ENCODE measurements around the gene HCN2.
"Not testable (repeated sequence)": the region's sequence is repeated elsewhere in the genome, so short reads cannot be mapped to it uniquely, and the experiment has no call there.

Gene HCN2

GRCh38 chr19:622666-623065 lies 33.0 kb downstream of the HCN2 start:
- no peak for DNase-seq

GRCh38 chr19:623175-623916 lies 33.7 kb downstream of the HCN2 start:
- DNase-seq, result no peak

GRCh38 chr19:623974-624373 lies 34.3 kb downstream of the HCN2 start:
- DNase-seq, result no peak

DNA sequence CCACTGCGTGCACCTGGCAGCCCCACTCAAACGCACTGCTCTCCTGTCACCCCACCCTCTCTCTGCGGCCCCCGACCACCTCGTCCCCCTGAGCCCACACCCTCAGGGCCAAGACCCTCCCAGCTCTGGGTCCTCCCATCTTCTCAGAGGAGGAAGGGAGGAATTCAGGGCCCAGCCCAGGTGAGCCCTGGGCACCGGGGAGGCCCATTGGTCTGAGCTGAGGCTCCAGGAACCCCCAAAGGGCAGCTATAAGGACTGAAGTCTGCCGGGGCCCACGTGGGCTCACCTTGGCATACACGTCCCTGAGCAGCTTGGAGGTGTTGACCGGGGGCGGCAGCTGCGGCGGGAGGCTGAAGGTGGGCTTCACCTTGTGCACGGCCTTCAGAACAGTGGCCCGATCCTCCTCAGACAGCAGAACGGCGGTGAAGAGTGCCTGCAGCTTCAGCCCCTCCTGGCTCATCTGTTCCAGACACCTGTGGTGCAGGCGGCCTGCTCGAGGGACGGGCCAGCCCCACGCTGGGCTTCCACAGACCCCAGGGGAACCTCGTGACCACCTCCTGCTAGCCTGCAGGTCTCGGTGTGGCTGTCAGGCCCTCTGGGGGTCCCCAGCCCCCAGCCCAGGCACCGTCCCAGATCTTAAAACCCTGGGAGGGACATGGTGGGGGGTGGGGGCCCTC lies 34.9 kb downstream of the HCN2 start:
- DNase-seq, result no peak

DNA sequence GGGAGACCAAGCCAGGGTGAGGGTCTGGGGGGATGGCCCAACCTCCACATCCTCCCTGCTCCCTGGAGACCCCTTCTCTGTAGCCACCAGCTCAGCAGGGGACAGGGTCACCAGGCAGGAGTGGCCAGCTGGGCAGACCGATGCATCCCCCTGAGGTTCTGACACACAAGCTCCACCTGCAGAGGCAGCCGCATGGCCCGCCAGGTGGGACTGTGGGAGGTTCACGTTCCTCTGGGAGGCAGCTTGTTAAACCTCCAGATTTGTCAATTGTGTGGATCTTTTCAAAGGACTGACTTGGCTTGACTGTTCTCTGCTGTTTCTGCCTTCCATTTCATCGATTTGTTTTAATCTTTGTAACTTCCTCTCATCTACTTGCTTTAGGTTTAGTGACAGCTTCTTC lies 35.6 kb downstream of the HCN2 start:
- no peak for DNase-seq

GRCh38 chr19:626566-626965 lies 36.9 kb downstream of the HCN2 start:
- not testable (repeated sequence) for DNase-seq

- no peak for DNase-seq
Observed at GRCh38 chr19:628168-628567, 38.5 kb downstream of the HCN2 start.

DNA sequence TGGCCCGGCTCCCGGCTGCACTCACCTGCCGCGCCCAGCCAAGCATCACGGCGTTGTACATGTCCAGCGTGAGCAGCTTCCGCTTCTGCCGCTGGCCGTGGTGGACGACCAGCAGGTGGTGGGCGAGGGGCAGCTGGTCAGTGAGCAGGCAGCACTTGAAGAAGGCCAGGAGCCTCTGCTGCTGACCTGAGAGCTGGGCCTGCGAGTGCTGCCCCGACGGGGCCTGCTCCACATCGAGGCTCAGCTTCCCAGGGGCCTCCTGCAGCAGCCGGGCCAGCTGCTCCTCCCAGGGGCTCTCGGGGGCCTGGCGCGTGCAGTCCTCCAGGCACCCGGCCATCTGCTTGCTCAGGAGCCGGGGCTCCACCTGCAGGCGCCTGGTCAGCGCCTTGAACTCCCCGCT lies 39.8 kb downstream of the HCN2 start:
- DNase-seq, result peak; percentile 66

GRCh38 chr19:629961-630714 lies 40.5 kb downstream of the HCN2 start:
- DNase-seq, result no peak

- peak; percentile 23 for DNase-seq
Observed at GRCh38 chr19:632579-633067, 42.9 kb downstream of the HCN2 start.

DNA sequence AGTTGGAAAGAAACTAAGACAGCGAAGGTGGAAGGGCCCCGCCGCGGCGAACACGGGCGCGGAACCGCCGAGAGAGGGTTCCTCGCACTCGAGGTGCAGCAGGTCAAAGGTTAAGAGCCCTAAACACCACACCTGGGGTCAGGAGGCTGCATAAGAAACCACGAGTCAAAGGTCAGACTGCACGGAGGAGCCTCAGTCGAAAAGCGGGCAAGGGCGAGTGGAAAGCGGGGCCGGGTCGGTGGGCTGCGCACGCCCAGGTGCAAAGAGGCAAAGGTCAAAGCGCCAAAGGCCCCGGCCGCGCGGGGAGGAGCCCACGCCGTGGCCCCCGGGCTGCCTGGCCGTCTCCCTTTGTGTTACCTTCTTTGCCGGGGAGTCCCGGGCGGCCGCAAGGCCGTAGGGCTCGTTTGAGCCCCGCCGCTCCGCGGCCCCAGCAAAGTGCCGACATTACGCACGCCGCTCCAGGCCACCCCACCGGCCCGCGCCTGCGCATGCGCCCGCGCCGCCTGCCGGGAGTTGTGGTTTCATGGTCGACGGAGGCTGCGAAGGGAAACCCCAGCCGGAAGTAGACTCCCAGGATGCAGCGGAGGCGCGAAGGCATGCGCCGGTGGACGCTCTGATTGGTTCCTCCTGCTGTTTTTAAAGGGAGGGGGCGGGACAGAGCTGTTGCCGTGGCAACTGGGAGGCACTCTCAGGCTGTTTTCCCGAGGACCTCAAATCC lies 43.5 kb downstream of the HCN2 start, which contains the start of gene POLRMT:
Gene POLRMT (minus strand): TSS at position 470 of the 718 bp plus-strand sequence. CDS start 25 bp downstream, at position 445.
- DNase-seq, result peak; percentile 95

DNA sequence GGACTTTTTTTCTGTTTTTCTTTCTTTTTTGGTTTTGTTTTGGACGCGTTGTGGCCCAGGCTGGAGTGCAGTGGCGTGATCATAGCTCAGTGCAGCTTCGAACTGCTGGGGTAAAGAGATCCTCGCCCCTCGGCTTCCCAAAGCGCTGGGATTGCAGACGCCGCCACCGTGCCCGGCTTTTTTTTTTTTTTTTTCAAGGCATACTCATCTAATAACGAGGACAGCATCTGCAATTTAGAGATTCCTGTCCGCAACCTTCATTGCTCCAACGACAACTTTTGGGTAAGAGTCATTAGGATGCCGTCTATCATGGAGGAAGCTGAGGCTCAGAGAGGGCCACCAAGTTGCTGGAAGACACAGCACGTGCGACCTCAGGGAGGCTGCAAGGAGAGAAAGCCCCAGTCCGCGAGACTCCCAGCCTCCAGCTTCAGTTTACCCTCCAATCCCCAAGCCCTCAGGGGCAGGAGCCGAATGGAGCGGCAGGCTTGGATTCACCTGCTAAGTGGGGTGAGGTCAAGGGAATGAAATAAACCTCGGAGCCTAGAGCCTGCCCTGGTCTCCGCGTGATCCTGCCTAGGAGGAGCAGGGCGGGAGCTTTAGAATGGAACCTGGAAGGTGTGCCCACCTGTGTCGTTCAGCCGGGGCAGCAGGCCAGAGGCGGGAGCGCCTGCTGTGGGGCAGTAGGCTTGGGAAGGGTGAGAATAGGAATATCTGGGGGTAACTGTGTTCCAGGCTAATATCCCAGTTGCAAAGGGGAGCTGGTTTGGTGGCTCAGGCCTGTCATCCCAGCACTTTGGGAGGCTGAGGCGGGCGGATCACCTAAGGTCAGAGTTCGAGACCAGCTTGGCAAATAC lies 44.3 kb downstream of the HCN2 start:
- no peak for DNase-seq

DNA sequence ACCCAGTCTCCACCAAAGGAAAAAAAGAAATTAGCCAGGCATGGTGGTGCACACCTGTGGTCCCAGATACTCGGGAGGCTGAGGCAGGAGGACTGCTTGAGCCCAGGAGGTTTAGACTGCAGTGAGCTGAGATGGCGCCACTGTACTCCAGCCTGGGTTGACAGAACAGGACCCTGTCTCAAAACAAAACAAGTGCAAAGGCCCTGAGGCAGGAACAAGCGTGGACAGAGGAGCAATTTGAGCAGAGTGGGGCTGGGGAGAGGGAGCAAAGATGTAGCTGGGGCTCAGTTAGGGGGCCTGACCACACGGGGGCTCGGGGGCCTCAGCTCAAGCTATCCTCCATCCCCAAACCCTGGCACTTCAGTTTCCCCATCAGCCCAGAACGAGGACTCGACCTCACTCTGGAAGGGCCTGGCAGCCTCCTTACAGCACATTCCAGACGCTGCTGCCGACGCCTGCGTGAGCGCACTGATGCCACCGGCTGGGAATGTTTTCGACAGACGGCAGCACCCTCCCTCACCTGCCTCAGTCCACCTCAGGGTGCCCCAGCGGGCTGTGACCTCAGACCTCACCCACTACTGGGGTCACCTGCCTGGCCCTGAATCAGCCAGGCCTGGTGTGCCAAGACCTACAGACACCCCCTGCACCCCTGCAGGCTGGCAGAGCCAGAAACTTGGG lies 45.4 kb downstream of the HCN2 start:
- DNase-seq, result no peak

DNA sequence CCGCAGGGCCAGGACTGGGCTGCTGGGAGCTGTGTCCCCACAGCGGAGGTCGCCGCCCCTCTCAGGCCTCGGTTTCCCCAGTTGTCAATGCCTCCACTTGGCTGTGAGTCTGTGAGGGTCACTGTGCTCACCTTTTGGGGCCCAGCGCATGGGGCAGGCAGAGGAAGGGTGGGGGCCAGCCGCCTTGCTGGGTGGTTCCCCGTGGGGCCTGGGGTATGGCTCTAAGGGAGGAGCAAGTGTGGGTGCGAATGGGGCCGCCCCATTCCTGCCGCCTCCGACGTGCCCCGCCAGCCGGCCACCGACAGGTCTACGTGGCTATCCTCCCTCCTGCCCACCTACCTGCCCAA lies 49.2 kb downstream of the HCN2 start:
- DNase-seq, result no peak

- DNase-seq, result peak; percentile 83
Observed at GRCh38 chr19:639253-640160, 49.8 kb downstream of the HCN2 start, which contains the start of gene FGF22. FGF22 (plus strand) TSS chr19:639879; CDS start chr19:639926, 47 bp downstream.

DNA sequence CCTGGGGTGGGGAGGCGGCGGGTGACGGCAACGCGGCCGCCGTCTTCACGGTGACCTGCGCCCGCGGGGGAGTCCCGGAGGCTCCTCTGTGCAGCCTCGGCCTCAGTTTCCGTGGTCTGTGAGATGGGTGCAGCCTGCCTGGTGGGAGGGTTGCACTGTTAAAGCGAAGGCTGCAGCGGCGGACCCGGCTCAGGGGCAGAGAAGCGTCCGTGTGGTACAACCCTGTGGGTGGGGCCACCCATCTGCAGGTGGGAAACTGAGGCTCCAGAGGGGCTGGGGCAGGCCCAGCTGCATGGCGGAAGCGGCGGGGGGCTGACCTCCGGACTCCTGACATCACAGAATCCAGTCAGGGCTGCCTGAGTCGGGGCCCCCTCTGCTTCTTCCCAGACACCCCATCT lies 50.5 kb downstream of the HCN2 start:
- no peak for DNase-seq

DNA sequence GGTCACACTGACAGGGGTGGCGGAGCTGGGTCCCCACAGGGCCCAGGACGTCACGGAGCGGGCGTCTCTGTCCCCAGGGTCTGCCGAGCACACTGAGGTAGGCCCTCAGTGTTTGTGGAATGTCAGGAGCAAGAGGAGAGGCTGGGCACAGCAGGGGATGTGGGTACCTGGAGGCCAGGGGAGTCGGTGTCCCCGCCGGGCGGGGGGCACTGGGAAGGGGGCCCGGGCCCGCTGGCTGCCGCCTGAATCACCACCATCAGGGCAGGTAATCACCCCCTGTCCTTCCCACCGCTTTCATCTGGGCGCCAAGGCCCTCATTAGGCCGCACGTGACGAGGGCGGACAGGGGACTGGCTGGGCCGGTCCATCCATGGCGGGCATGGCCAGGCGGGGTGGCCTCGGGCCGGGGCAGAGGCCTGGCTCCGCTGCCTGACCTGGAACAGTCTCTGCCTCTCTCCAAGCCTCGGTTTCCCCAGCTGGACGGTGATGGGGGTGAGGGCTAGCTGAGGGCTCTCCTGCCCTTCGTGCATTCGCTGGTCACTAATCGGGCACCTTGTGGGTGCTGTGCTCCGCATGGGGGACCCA lies 51.0 kb downstream of the HCN2 start:
- DNase-seq, result no peak

GRCh38 chr19:641702-642101 lies 52.0 kb downstream of the HCN2 start:
- no peak for DNase-seq
